Hepatocyte (in vitro differentiated cells): ENCODE measurements around the gene SLC2A13. TPM values are rescaled to one million over a fixed set of nuclear protein-coding genes. Genes with fewer than 3 reads are reported as not detected.

ENCODE experiments used
- DNase-seq: peaks from one replicate; pipeline ENCODE4 v3.0.0-alpha.2; 2016; ENCODE audit warnings: low spot score
- H2AFZ ChIP-seq: fragments of 200-600 bp; sonication (generic); 2 replicates; pipeline ENCODE4 v1.6.0; 2016; ENCODE audit warnings: antibody characterized with exemption, mild to moderate bottlenecking
- H3K27ac ChIP-seq: fragments of 200-600 bp; sonication (generic); 2 replicates; pipeline ENCODE4 v1.5.1; 2016; ENCODE audit warnings: mild to moderate bottlenecking
- H3K27me3 ChIP-seq: fragments of 200-600 bp; sonication (generic); 2 replicates; pipeline ENCODE4 v1.6.1; 2016
- H3K36me3 ChIP-seq: fragments of 200-600 bp; sonication (generic); replicated peaks from 2 replicates; pipeline ENCODE4 v1.5.1; 2016; ENCODE audit warnings: low read depth; ENCODE audit not compliant: insufficient read depth
- H3K4me1 ChIP-seq: fragments of 200-600 bp; sonication (generic); 2 replicates; pipeline ENCODE4 v1.5.1; 2016; ENCODE audit warnings: mild to moderate bottlenecking, moderate library complexity; ENCODE audit not compliant: insufficient read depth
- H3K4me2 ChIP-seq: fragments of 200-600 bp; sonication (generic); 2 replicates; pipeline ENCODE4 v1.6.0; 2016
- H3K4me3 ChIP-seq: fragments of 200-600 bp; sonication (generic); 2 replicates; pipeline ENCODE4 v1.5.1; 2016; ENCODE audit warnings: mild to moderate bottlenecking
- H3K79me2 ChIP-seq: fragments of 200-600 bp; sonication (generic); 2 replicates; pipeline ENCODE4 v1.6.0; 2017; ENCODE audit warnings: mild to moderate bottlenecking
- H3K9me2 ChIP-seq: fragments of 200-600 bp; sonication (generic); replicated peaks from 2 replicates; pipeline ENCODE4 v1.6.0; 2017; ENCODE audit warnings: mild to moderate bottlenecking; ENCODE audit not compliant: insufficient read depth
- H3K9me3 ChIP-seq: fragments of 200-600 bp; sonication (generic); 2 replicates; pipeline ENCODE4 v1.5.1; 2016; ENCODE audit warnings: low read depth, mild to moderate bottlenecking
- H4K20me1 ChIP-seq: fragments of 200-600 bp; sonication (generic); 2 replicates; pipeline ENCODE4 v1.6.0; 2016; ENCODE audit warnings: mild to moderate bottlenecking; ENCODE audit not compliant: insufficient read depth, poor library complexity, severe bottlenecking
- EZH2 ChIP-seq: fragments of 200-600 bp; sonication (generic); IDR thresholded peaks from 2 replicates; pipeline ENCODE4 v1.6.1; 2016; ENCODE audit warnings: antibody characterized with exemption, mild to moderate bottlenecking, borderline replicate concordance
- EZH2phosphoT487 ChIP-seq: fragments of 200-600 bp; sonication (generic); IDR thresholded peaks from one replicate; pipeline ENCODE4 v1.6.1; 2018; ENCODE audit warnings: antibody characterized with exemption, mild to moderate bottlenecking, low read depth, moderate library complexity; ENCODE audit not compliant: unreplicated experiment, severe bottlenecking
- WGBS: methylation state at CpG from one replicate; pipeline ENCODE4 v1.1.6; 2016; ENCODE audit warnings: low lambda C conversion rate; ENCODE audit errors: missing lambda C conversion rate; 5-methylcytosine and 5-hydroxymethylcytosine counted together
- polyA plus RNA-seq: library from polyadenylated mRNA; unstranded; fragments of >200 nt; fragmentation: Nextera tagmentation; extraction: Ambion mirVana; gene quantifications from 2 replicates; pipeline ENCODE4 v1.2.1, GENCODE V29; 2016
- total RNA-seq: library from RNA; depleted of rRNA; stranded (reverse); fragments of >200 nt; gene quantifications from 2 replicates; pipeline ENCODE4 v1.2.3, GENCODE V29; 2014
- TF ChIP-seq, protein P1 (sequence below): fragments of 200-600 bp; sonication (generic); IDR thresholded peaks from 2 replicates; pipeline ENCODE4 v1.5.1; 2016; ENCODE audit warnings: antibody characterized with exemption, mild to moderate bottlenecking; ENCODE audit not compliant: poor library complexity

Gene SLC2A13
- total and polyA plus RNA-seq, 2 experiments from 2014 or later, result 12.1 to 21.1 TPM

DNA sequence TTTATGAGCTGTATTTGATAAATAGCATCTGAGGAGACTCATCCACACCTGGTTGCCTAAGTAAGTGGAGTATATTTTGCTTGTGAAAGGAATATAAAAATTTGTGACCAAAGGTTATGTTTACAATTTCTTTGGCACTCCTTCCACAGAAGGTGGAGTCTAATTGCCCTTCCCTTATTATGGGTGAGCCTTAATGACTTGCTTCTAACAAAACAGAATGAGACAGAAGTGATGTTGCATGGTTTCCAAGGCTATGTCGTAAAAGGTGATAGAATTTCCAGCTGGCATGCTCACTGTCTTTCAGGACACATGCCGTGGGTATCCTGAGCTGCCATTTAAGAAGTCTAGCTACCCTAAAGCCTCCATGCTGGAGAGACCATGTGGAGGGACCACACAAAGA is 369.5 kb downstream of the SLC2A13 start:
- no peak overlapping the region for H3K27ac ChIP-seq
- H3K79me2 ChIP-seq, result no peaks in the 10 kb centered on the region
- no peak overlapping the region for H3K4me3 ChIP-seq
- H3K4me2 ChIP-seq, result no peak overlapping the region
- WGBS, result 66% methylated on average over 2 of the region's 2 CpGs
- H3K9me2 ChIP-seq, result no peaks in the 10 kb centered on the region
- no peaks in the 10 kb centered on the region for H3K27me3 ChIP-seq
- H4K20me1 ChIP-seq, result no peaks in the 10 kb centered on the region
- no peak for DNase-seq
- H3K36me3 ChIP-seq, result no peaks in the 10 kb centered on the region
- no peak overlapping the region for H2AFZ ChIP-seq
- no peaks in the 10 kb centered on the region for H3K9me3 ChIP-seq
- TF ChIP-seq EZH2, result no peak
- TF ChIP-seq, protein P1, sequence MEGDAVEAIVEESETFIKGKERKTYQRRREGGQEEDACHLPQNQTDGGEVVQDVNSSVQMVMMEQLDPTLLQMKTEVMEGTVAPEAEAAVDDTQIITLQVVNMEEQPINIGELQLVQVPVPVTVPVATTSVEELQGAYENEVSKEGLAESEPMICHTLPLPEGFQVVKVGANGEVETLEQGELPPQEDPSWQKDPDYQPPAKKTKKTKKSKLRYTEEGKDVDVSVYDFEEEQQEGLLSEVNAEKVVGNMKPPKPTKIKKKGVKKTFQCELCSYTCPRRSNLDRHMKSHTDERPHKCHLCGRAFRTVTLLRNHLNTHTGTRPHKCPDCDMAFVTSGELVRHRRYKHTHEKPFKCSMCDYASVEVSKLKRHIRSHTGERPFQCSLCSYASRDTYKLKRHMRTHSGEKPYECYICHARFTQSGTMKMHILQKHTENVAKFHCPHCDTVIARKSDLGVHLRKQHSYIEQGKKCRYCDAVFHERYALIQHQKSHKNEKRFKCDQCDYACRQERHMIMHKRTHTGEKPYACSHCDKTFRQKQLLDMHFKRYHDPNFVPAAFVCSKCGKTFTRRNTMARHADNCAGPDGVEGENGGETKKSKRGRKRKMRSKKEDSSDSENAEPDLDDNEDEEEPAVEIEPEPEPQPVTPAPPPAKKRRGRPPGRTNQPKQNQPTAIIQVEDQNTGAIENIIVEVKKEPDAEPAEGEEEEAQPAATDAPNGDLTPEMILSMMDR, result no peak
- no peak for TF ChIP-seq EZH2phosphoT487
- no peaks in the 10 kb centered on the region for H3K4me1 ChIP-seq

DNA sequence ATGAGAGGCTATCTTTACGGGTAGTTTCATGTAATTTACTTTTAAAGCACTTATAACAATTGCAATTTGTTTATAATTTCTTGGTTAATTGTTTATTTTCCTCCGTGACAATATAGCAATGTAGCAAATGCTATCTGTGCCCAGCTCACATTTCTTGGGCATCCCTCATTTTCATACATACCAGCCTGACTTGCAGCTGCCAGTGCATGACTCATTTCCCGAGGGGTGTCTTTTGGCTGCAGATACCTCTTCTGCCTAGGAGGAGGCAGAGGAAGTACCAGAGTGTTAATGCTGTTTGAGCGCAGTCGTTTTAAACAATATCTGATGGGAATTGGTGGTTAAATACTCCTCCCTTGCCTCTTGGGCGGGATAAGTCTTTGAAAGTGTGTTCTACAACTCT is 382.1 kb downstream of the SLC2A13 start:
- H3K4me3 ChIP-seq, result no peak overlapping the region
- no peaks in the 10 kb centered on the region for H3K27me3 ChIP-seq
- 80% methylated on average over 6 of the region's 6 CpGs for WGBS

DNA sequence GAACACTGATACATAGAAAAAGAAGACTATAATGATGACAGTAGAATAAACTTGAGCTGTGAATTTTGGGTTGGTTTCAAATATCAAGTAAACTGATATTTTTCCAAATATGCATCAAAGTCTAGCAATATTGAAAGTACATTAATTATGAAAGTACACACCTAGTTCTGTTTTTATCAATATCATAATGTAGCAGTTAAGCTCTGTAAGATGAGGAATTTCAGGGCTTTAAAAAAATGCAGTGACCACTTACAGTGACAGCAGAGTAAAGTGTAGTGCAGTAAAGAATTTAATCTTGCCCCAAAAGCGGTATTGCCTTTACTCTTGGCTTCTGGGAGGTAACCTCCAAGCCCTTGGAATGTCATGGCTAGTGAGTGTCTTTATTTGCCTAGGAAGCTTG is 383.4 kb downstream of the SLC2A13 start:
- H4K20me1 ChIP-seq, result no peaks in the 10 kb centered on the region
- H3K9me3 ChIP-seq, result no peaks in the 10 kb centered on the region
- no peak for DNase-seq
- no peak overlapping the region for H3K27ac ChIP-seq
- H3K79me2 ChIP-seq, result no peaks in the 10 kb centered on the region
- no peaks in the 10 kb centered on the region for H3K36me3 ChIP-seq
- no peak overlapping the region for H3K4me3 ChIP-seq
- no peak overlapping the region for H2AFZ ChIP-seq
- WGBS, result 78% methylated on average over 1 of the region's 1 CpG
- no peaks in the 10 kb centered on the region for H3K9me2 ChIP-seq
- H3K27me3 ChIP-seq, result no peaks in the 10 kb centered on the region
- no peaks in the 10 kb centered on the region for H3K4me1 ChIP-seq
- TF ChIP-seq EZH2phosphoT487 (no peak), EZH2 (no peak)
- TF ChIP-seq, protein P1, result no peak
- no peak overlapping the region for H3K4me2 ChIP-seq

More for the DNA sequence above, 382.1 kb downstream of the SLC2A13 start:
- no peaks in the 10 kb centered on the region for H3K79me2 ChIP-seq
- DNase-seq, result no peak
- H2AFZ ChIP-seq, result no peak overlapping the region
- no peak overlapping the region for H3K4me2 ChIP-seq
- H3K9me2 ChIP-seq, result no peaks in the 10 kb centered on the region
- no peak for TF ChIP-seq EZH2
- TF ChIP-seq, protein P1, result no peak
- TF ChIP-seq EZH2phosphoT487, result no peak
- H3K36me3 ChIP-seq, result no peaks in the 10 kb centered on the region
- no peak overlapping the region for H3K27ac ChIP-seq
- no peaks in the 10 kb centered on the region for H4K20me1 ChIP-seq
- H3K4me1 ChIP-seq, result no peaks in the 10 kb centered on the region
- H3K9me3 ChIP-seq, result no peaks in the 10 kb centered on the region

DNA sequence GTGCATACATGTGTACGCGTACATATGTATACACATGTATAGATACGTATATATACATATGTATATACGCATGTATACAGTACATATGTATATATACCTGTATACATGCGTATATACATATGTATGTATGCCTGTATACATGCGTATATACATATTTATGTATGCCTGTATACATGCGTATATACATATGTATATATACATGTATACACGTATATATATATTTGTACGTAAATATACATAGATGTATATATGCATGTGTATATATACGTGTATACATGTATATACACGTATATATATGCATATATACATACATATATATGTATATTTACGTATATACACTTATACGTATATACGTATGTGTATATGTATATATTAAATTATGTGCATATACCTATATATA is 392.3 kb downstream of the SLC2A13 start:
- no peaks in the 10 kb centered on the region for H3K79me2 ChIP-seq
- no peak overlapping the region for H3K4me3 ChIP-seq
- no peaks in the 10 kb centered on the region for H4K20me1 ChIP-seq
- DNase-seq, result no peak
- H3K9me2 ChIP-seq, result no peaks in the 10 kb centered on the region
- no peak overlapping the region for H3K4me2 ChIP-seq
- H3K36me3 ChIP-seq, result no peaks in the 10 kb centered on the region
- TF ChIP-seq EZH2phosphoT487 (no peak), EZH2 (no peak)
- TF ChIP-seq, protein P1, result no peak
- no peaks in the 10 kb centered on the region for H3K4me1 ChIP-seq
- H3K9me3 ChIP-seq, result no peaks in the 10 kb centered on the region
- no peak overlapping the region for H2AFZ ChIP-seq
- H3K27me3 ChIP-seq, result no peaks in the 10 kb centered on the region
- 96% methylated on average over 13 of the region's 14 CpGs for WGBS
- H3K27ac ChIP-seq, result no peak overlapping the region
